H9 (cell line): ENCODE results near the gene LDB3. TPM values are rescaled to one million over a fixed set of nuclear protein-coding genes. Genes with fewer than 3 reads are reported as not detected.

Source experiments
- DNase-seq: peaks from one replicate; pipeline ENCODE4 v3.0.0-alpha.2; 2017
- H2AFZ ChIP-seq: one replicate; pipeline ENCODE4 v1.6.1; 2013; ENCODE audit warnings: mild to moderate bottlenecking, low read length, control low read depth, moderate library complexity
- H2AK5ac ChIP-seq: 2 replicates; pipeline ENCODE4 v1.6.1; 2013; ENCODE audit warnings: low read length, control low read depth, mixed read lengths; ENCODE audit not compliant: insufficient read length
- H2BK120ac ChIP-seq: one replicate; pipeline ENCODE4 v1.6.1; 2013; ENCODE audit warnings: low read depth, mild to moderate bottlenecking, low read length, control low read depth, inconsistent platforms; ENCODE audit not compliant: poor library complexity, severe bottlenecking
- H2BK12ac ChIP-seq: 2 replicates; pipeline ENCODE4 v1.6.1; 2013; ENCODE audit warnings: low read length, control low read depth, mixed read lengths, low read depth; ENCODE audit not compliant: insufficient read length
- H2BK15ac ChIP-seq: 2 replicates; pipeline ENCODE4 v1.6.1; 2013; ENCODE audit warnings: low read depth, low read length, control low read depth
- H2BK20ac ChIP-seq: one replicate; pipeline ENCODE4 v1.6.1; 2013; ENCODE audit warnings: low read depth, mild to moderate bottlenecking, low read length, control low read depth, inconsistent platforms; ENCODE audit not compliant: poor library complexity, severe bottlenecking
- H2BK5ac ChIP-seq: 2 replicates; pipeline ENCODE4 v1.6.1; 2013; ENCODE audit warnings: low read length, control low read depth, mixed read lengths; ENCODE audit not compliant: insufficient read length
- H3K14ac ChIP-seq: 2 replicates; pipeline ENCODE4 v1.6.1; 2013; ENCODE audit warnings: low read length, control low read depth; ENCODE audit not compliant: insufficient read depth
- H3K18ac ChIP-seq: 2 replicates; pipeline ENCODE4 v1.6.1; 2013; ENCODE audit warnings: low read depth, mild to moderate bottlenecking, mixed read lengths, low read length, control low read depth; ENCODE audit not compliant: insufficient read length
- H3K23ac ChIP-seq: 2 replicates; pipeline ENCODE4 v1.6.1; 2013; ENCODE audit warnings: low read length, control low read depth, mixed read lengths, low read depth; ENCODE audit not compliant: insufficient read length
- H3K23me2 ChIP-seq: 2 replicates; pipeline ENCODE4 v1.6.1; 2013; ENCODE audit warnings: low read depth, mild to moderate bottlenecking, mixed read lengths, low read length, control low read depth; ENCODE audit not compliant: insufficient read length, poor library complexity, severe bottlenecking
- H3K27ac ChIP-seq: 2 replicates; pipeline ENCODE4 v1.5.1; 2013; ENCODE audit warnings: low read length, control low read depth, mixed read lengths, low read depth; ENCODE audit not compliant: insufficient read length
- H3K27me3 ChIP-seq: 2 replicates; pipeline ENCODE4 v1.6.1; 2013; ENCODE audit warnings: low read length, control low read depth, inconsistent platforms; ENCODE audit not compliant: insufficient read depth
- H3K4ac ChIP-seq: 2 replicates; pipeline ENCODE4 v1.6.1; 2013; ENCODE audit warnings: low read depth, mild to moderate bottlenecking, control low read depth, inconsistent platforms, low read length, moderate library complexity
- H3K4me1 ChIP-seq: 2 replicates; pipeline ENCODE4 v1.6.1; 2013; ENCODE audit warnings: low read length, control low read depth, inconsistent platforms; ENCODE audit not compliant: insufficient read depth
- H3K4me2 ChIP-seq: 2 replicates; pipeline ENCODE4 v1.6.1; 2013; ENCODE audit warnings: low read length, control low read depth, mixed read lengths; ENCODE audit not compliant: insufficient read length, insufficient read depth
- H3K56ac ChIP-seq: 2 replicates; pipeline ENCODE4 v1.6.1; 2013; ENCODE audit warnings: low read depth, mild to moderate bottlenecking, mixed read lengths, low read length, control low read depth; ENCODE audit not compliant: insufficient read length
- H3K79me1 ChIP-seq: 2 replicates; pipeline ENCODE4 v1.6.1; 2013; ENCODE audit warnings: low read depth, mild to moderate bottlenecking, moderate library complexity, low read length, control low read depth, inconsistent platforms; ENCODE audit not compliant: insufficient read depth, poor library complexity, severe bottlenecking
- H3K79me2 ChIP-seq: 2 replicates; pipeline ENCODE4 v1.6.1; 2013; ENCODE audit warnings: low read length, control low read depth, inconsistent platforms; ENCODE audit not compliant: insufficient read depth
- H3K9ac ChIP-seq: 2 replicates; pipeline ENCODE4 v1.6.1; 2013; ENCODE audit warnings: low read length, control low read depth, mixed read lengths; ENCODE audit not compliant: insufficient read length; ENCODE audit errors: extremely low read depth
- H3K9me3 ChIP-seq: one replicate; pipeline ENCODE4 v1.6.1; 2013; ENCODE audit warnings: low read depth, low read length, inconsistent platforms; ENCODE audit not compliant: control insufficient read depth
- H3T11ph ChIP-seq: one replicate; pipeline ENCODE4 v1.6.1; 2013; ENCODE audit warnings: mild to moderate bottlenecking, low read length, control low read depth, inconsistent platforms
- H4K20me1 ChIP-seq: one replicate; pipeline ENCODE4 v1.6.1; 2013; ENCODE audit not compliant: control insufficient read depth, insufficient read length, insufficient read depth
- H4K5ac ChIP-seq: 2 replicates; pipeline ENCODE4 v1.6.1; 2013; ENCODE audit warnings: low read depth, mild to moderate bottlenecking, mixed read lengths, low read length, control low read depth; ENCODE audit not compliant: insufficient read length
- H4K8ac ChIP-seq: replicated peaks from 2 replicates; pipeline ENCODE4 v1.6.1; 2013; ENCODE audit warnings: low read length, control low read depth, mixed read lengths, low read depth; ENCODE audit not compliant: insufficient read length
- H4K91ac ChIP-seq: 2 replicates; pipeline ENCODE4 v1.6.1; 2013; ENCODE audit warnings: low read depth, mild to moderate bottlenecking, moderate library complexity, mixed read lengths, low read length, control low read depth; ENCODE audit not compliant: insufficient read length
- H3K27ac Mint-ChIP-seq, 3 experiments: 2 replicates in 2 of 3; 3 replicates in 1 of 3; pipeline ENCODE4 v1.8.0; 2020 to 2021; ENCODE audit warnings: mixed read lengths in 3 of 3, mild to moderate bottlenecking in 1 of 3, moderate library complexity in 1 of 3
- H3K27me3 Mint-ChIP-seq: 2 replicates; pipeline ENCODE4 v1.8.0; 2021; ENCODE audit warnings: low read depth, mild to moderate bottlenecking, moderate library complexity, mixed read lengths
- H3K36me3 Mint-ChIP-seq, 3 experiments: 2 replicates in 2 of 3; 3 replicates in 1 of 3; pipeline ENCODE4 v1.8.0; 2020 to 2021; ENCODE audit warnings: low read depth in 3 of 3, mixed read lengths in 3 of 3; ENCODE audit not compliant: insufficient read depth in 1 of 3
- H3K4me1 Mint-ChIP-seq, 2 experiments: 2 replicates each; pipeline ENCODE4 v1.8.0; 2020; ENCODE audit warnings: mixed read lengths in 2 of 2
- H3K4me3 Mint-ChIP-seq, 2 experiments: 2 replicates in 1 of 2; 3 replicates in 1 of 2; pipeline ENCODE4 v1.8.0; 2020 to 2021; ENCODE audit warnings: mild to moderate bottlenecking in 2 of 2, mixed read lengths in 2 of 2, moderate library complexity in 1 of 2
- H3K9me3 Mint-ChIP-seq, 2 experiments: 2 replicates in 1 of 2; 3 replicates in 1 of 2; pipeline ENCODE4 v1.8.0; 2020; ENCODE audit warnings: mild to moderate bottlenecking in 2 of 2, mixed read lengths in 2 of 2, moderate library complexity in 1 of 2
- CTCF ChIP-seq: fragments of 200-600 bp; sonication (generic); conservative IDR thresholded peaks from 3 replicates; pipeline ENCODE4 v1.8.0; 2021; ENCODE audit warnings: antibody characterized with exemption, mild to moderate bottlenecking
- WGBS: extraction: QIAGEN DNeasy Blood & Tissue Kit; methylation state at CpG from one replicate; pipeline ENCODE4 v1.1.7; 2013; ENCODE audit warnings: missing lambda C conversion rate, low lambda C conversion rate, mixed read lengths; ENCODE audit not compliant: insufficient read length; ENCODE audit errors: extremely low coverage; 5-methylcytosine and 5-hydroxymethylcytosine counted together
- total RNA-seq: library from RNA; stranded (reverse); gene quantifications from 2 replicates; pipeline ENCODE4 v1.2.1, GENCODE V29; 2021

Gene LDB3
- total RNA-seq, 1 experiment from 2014 or later = 0.17 TPM

GRCh38 chr10:86644152-86644793 is 24.0 kb upstream of the LDB3 start:
- H2AFZ ChIP-seq = no peak overlapping the region
- no peaks in the 10 kb centered on the region for H3K4me1 ChIP-seq
- H3K79me2 ChIP-seq = no peaks in the 10 kb centered on the region
- H4K8ac ChIP-seq = no peak overlapping the region
- H4K91ac ChIP-seq = no peak overlapping the region
- TF ChIP-seq CTCF = peak; percentile 59
- peaks cover 2% of the 10 kb centered on the region; the same call in 1 of the 2 replicates for H3K27me3 Mint-ChIP-seq
- H3K9me3 Mint-ChIP-seq = peaks cover 9 to 15% of the 10 kb centered on the region in 2 experiments
- H3K9me3 ChIP-seq = no peaks in the 10 kb centered on the region
- no peak overlapping the region for H3T11ph ChIP-seq
- H2BK20ac ChIP-seq = no peak overlapping the region
- H3K23me2 ChIP-seq = no peaks in the 10 kb centered on the region
- no peak overlapping the region for H3K4me2 ChIP-seq
- H4K20me1 ChIP-seq = no peaks in the 10 kb centered on the region
- peak; percentile 51 for DNase-seq
- no peak overlapping the region for H2AK5ac ChIP-seq
- H2BK12ac ChIP-seq = no peak overlapping the region
- no peak overlapping the region for H3K9ac ChIP-seq
- no peak overlapping the region for H3K14ac ChIP-seq
- no peak overlapping the region for H3K23ac ChIP-seq
- H2BK120ac ChIP-seq = no peak overlapping the region
- no peak overlapping the region for H3K27ac ChIP-seq
- no peak overlapping the region for H2BK15ac ChIP-seq
- H3K4ac ChIP-seq = no peak overlapping the region
- no peak overlapping the region for H3K56ac ChIP-seq
- no peak overlapping the region for H3K4me3 Mint-ChIP-seq
- H3K36me3 Mint-ChIP-seq = peaks cover 0 to 7% (median 0%) of the 10 kb centered on the region in 3 experiments; a peak in 2 of 7 replicates
- no peaks in the 10 kb centered on the region for H3K27me3 ChIP-seq
- H2BK5ac ChIP-seq = no peak overlapping the region
- no CpG with 5 or more reads among the region's 5 CpGs for WGBS
- H4K5ac ChIP-seq = no peak overlapping the region
- H3K79me1 ChIP-seq = no peaks in the 10 kb centered on the region
- H3K18ac ChIP-seq = no peak overlapping the region
- peaks cover 2 to 3% of the 10 kb centered on the region in 2 experiments for H3K4me1 Mint-ChIP-seq
- no peak overlapping the region for H3K27ac Mint-ChIP-seq
